H1 (cell line): ENCODE results near the gene GAB2. TPM values are rescaled to one million over a fixed set of nuclear protein-coding genes. Genes with fewer than 3 reads are reported as not detected.

Experiments
- POU5F1 ChIP-seq: IDR thresholded peaks from 2 replicates; pipeline ENCODE4 v1.6.1; 2011; ENCODE audit warnings: low read depth, mild to moderate bottlenecking, low read length, moderate library complexity
- RBBP5 ChIP-seq: IDR thresholded peaks from 2 replicates; pipeline ENCODE4 v1.7.1; 2012; ENCODE audit warnings: low read depth, mild to moderate bottlenecking, inconsistent platforms, low read length, moderate library complexity, borderline replicate concordance
- RNF2 ChIP-seq: fragments of 200-900, 300-1000 bp; sonication (generic); IDR thresholded peaks from 2 replicates; pipeline ENCODE4 v1.7.1; 2016; ENCODE audit warnings: borderline replicate concordance, low read depth, mild to moderate bottlenecking, antibody characterized with exemption, low read length; ENCODE audit not compliant: poor library complexity, severe bottlenecking; ENCODE audit errors: missing control alignments
- SIN3A ChIP-seq, 2 experiments: IDR thresholded peaks in 1 of 2; conservative IDR thresholded peaks in 1 of 2; 2 replicates each; pipeline ENCODE4 v1.6.1; 2011 to 2012; ENCODE audit warnings: low read length in 2 of 2, improper control_type of control experiment in 1 of 2, low read depth in 1 of 2, mild to moderate bottlenecking in 1 of 2
- SIX5 ChIP-seq: IDR thresholded peaks from 2 replicates; pipeline ENCODE4 v1.6.1; 2011; ENCODE audit warnings: mild to moderate bottlenecking, low read depth, low read length
- SRF ChIP-seq: IDR thresholded peaks from 2 replicates; pipeline ENCODE4 v1.6.1; 2011; ENCODE audit warnings: mild to moderate bottlenecking, low read depth, low read length, moderate library complexity
- ZNF274 ChIP-seq: IDR thresholded peaks from 2 replicates; pipeline ENCODE4 v1.7.0; 2012; ENCODE audit warnings: low read length, borderline replicate concordance; ENCODE audit errors: extremely low read depth
- polyA plus RNA-seq, 7 experiments: library from polyadenylated mRNA; depleted of rRNA in 3 of 7; stranded (reverse) in 5 of 7; unstranded in 2 of 7; fragments of >200 nt in 5 of 7; fragments of 200-250 nt in 2 of 7; gene quantifications; 1 replicate in 5 of 7; 2 replicates in 1 of 7; 4 replicates in 1 of 7; pipeline versions ENCODE4 v1.2.1 to v1.2.3, GENCODE V29; 2011 to 2013; ENCODE audit warnings: missing spikeins in 2 of 7, mixed read lengths in 2 of 7
- total RNA-seq: library from RNA; stranded (reverse); fragmentation: NEBNext Ultra II Directional; extraction: Animal tissue kit (Norgen Biotek cat#: 25700); gene quantifications from 2 replicates; pipeline ENCODE4 v1.2.1, GENCODE V29; 2021
- TF ChIP-seq, protein P1 (sequence below): fragments of 300-600 bp; sonication (generic); IDR thresholded peaks from 2 replicates; pipeline ENCODE4 v1.7.1; 2012; ENCODE audit warnings: low read length, moderate library complexity, mild to moderate bottlenecking, inconsistent platforms; ENCODE audit not compliant: insufficient replicate concordance
- TF ChIP-seq, protein P2 (sequence below): IDR thresholded peaks from 2 replicates; pipeline ENCODE4 v1.6.1; 2012; ENCODE audit warnings: inconsistent platforms
- TF ChIP-seq, protein P3 (sequence below): IDR thresholded peaks from 2 replicates; pipeline ENCODE4 v1.6.1; 2011; ENCODE audit warnings: low read length, improper control_type of control experiment

Gene GAB2
- total and polyA plus RNA-seq, 2 of the 8 experiments (the other 6 are each of a cell fraction or from before 2014, with no cell fraction given) = 6.3 to 14.0 TPM

DNA sequence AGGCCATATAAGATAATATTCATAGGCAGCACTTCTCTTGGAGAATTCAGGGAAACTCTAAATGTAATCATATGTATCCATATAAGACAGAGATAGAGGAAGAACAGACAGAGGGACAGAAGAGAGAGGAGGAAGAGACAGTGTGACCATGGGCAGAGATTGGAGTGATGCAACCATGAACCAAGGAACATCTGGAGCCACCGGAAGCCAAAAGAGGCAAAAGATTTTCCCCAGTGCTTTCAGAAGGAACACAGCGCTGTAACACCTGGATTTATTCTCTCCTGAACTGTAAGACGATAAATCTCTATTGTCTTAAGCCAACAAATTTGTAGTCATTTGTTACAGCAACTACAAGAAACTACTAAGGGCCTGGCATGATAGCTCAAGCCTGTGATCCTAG, 57.7 kb downstream of the GAB2 start (continued):
- TF ChIP-seq, protein P1, sequence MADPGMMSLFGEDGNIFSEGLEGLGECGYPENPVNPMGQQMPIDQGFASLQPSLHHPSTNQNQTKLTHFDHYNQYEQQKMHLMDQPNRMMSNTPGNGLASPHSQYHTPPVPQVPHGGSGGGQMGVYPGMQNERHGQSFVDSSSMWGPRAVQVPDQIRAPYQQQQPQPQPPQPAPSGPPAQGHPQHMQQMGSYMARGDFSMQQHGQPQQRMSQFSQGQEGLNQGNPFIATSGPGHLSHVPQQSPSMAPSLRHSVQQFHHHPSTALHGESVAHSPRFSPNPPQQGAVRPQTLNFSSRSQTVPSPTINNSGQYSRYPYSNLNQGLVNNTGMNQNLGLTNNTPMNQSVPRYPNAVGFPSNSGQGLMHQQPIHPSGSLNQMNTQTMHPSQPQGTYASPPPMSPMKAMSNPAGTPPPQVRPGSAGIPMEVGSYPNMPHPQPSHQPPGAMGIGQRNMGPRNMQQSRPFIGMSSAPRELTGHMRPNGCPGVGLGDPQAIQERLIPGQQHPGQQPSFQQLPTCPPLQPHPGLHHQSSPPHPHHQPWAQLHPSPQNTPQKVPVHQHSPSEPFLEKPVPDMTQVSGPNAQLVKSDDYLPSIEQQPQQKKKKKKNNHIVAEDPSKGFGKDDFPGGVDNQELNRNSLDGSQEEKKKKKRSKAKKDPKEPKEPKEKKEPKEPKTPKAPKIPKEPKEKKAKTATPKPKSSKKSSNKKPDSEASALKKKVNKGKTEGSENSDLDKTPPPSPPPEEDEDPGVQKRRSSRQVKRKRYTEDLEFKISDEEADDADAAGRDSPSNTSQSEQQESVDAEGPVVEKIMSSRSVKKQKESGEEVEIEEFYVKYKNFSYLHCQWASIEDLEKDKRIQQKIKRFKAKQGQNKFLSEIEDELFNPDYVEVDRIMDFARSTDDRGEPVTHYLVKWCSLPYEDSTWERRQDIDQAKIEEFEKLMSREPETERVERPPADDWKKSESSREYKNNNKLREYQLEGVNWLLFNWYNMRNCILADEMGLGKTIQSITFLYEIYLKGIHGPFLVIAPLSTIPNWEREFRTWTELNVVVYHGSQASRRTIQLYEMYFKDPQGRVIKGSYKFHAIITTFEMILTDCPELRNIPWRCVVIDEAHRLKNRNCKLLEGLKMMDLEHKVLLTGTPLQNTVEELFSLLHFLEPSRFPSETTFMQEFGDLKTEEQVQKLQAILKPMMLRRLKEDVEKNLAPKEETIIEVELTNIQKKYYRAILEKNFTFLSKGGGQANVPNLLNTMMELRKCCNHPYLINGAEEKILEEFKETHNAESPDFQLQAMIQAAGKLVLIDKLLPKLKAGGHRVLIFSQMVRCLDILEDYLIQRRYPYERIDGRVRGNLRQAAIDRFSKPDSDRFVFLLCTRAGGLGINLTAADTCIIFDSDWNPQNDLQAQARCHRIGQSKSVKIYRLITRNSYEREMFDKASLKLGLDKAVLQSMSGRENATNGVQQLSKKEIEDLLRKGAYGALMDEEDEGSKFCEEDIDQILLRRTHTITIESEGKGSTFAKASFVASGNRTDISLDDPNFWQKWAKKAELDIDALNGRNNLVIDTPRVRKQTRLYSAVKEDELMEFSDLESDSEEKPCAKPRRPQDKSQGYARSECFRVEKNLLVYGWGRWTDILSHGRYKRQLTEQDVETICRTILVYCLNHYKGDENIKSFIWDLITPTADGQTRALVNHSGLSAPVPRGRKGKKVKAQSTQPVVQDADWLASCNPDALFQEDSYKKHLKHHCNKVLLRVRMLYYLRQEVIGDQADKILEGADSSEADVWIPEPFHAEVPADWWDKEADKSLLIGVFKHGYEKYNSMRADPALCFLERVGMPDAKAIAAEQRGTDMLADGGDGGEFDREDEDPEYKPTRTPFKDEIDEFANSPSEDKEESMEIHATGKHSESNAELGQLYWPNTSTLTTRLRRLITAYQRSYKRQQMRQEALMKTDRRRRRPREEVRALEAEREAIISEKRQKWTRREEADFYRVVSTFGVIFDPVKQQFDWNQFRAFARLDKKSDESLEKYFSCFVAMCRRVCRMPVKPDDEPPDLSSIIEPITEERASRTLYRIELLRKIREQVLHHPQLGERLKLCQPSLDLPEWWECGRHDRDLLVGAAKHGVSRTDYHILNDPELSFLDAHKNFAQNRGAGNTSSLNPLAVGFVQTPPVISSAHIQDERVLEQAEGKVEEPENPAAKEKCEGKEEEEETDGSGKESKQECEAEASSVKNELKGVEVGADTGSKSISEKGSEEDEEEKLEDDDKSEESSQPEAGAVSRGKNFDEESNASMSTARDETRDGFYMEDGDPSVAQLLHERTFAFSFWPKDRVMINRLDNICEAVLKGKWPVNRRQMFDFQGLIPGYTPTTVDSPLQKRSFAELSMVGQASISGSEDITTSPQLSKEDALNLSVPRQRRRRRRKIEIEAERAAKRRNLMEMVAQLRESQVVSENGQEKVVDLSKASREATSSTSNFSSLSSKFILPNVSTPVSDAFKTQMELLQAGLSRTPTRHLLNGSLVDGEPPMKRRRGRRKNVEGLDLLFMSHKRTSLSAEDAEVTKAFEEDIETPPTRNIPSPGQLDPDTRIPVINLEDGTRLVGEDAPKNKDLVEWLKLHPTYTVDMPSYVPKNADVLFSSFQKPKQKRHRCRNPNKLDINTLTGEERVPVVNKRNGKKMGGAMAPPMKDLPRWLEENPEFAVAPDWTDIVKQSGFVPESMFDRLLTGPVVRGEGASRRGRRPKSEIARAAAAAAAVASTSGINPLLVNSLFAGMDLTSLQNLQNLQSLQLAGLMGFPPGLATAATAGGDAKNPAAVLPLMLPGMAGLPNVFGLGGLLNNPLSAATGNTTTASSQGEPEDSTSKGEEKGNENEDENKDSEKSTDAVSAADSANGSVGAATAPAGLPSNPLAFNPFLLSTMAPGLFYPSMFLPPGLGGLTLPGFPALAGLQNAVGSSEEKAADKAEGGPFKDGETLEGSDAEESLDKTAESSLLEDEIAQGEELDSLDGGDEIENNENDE = no peak
- TF ChIP-seq, protein P2, sequence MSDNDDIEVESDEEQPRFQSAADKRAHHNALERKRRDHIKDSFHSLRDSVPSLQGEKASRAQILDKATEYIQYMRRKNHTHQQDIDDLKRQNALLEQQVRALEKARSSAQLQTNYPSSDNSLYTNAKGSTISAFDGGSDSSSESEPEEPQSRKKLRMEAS = no peak
- TF ChIP-seq SIX5 (no peak), SRF (no peak), POU5F1 (no peak), SIN3A (conservative IDR thresholded peaks at IDR 0.05 in 1 of 2, IDR thresholded peaks at IDR 0.05 in 1 of 2; ENCODE audit: low read depth in 1 of 2, low read length in 2 of 2) (no peak), RNF2 (no peak), RBBP5 (no peak), ZNF274 (no peak)
- TF ChIP-seq, protein P3, sequence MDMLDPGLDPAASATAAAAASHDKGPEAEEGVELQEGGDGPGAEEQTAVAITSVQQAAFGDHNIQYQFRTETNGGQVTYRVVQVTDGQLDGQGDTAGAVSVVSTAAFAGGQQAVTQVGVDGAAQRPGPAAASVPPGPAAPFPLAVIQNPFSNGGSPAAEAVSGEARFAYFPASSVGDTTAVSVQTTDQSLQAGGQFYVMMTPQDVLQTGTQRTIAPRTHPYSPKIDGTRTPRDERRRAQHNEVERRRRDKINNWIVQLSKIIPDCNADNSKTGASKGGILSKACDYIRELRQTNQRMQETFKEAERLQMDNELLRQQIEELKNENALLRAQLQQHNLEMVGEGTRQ = no peak
